Astrocyte (in vitro differentiated cells and primary cell): ENCODE data around the gene CXCL14. TPM values are rescaled to one million over a fixed set of nuclear protein-coding genes. Genes with fewer than 3 reads are reported as not detected.
A peak's percentile ranks its signal among the peaks of the same experiment; 100 is the strongest.

Experiments used
- DNase-seq: peaks from one replicate; pipeline ENCODE4 v3.0.0-alpha.2; 2010; ENCODE audit warnings: low read depth
- FAIRE-seq: peaks from 2 replicates; lab custom pipeline; 2011; peaks lifted over from hg19 to GRCh38; lab: Jason Lieb, UNC
- H2AFZ ChIP-seq: 2 replicates; pipeline ENCODE4 v1.6.0; 2012; ENCODE audit warnings: low read depth, low read length, inconsistent platforms
- H3K27ac ChIP-seq: 2 replicates; pipeline ENCODE4 v1.5.1; 2011; ENCODE audit warnings: low read depth, low read length, inconsistent platforms
- H3K27me3 ChIP-seq: 2 replicates; pipeline ENCODE4 v1.6.0; 2011; ENCODE audit warnings: low read length, inconsistent platforms; ENCODE audit not compliant: insufficient read depth
- H3K36me3 ChIP-seq: 2 replicates; pipeline ENCODE4 v1.5.1; 2011; ENCODE audit warnings: low read length, inconsistent platforms; ENCODE audit not compliant: insufficient read depth
- H3K4me1 ChIP-seq: 2 replicates; pipeline ENCODE4 v1.5.1; 2011; ENCODE audit warnings: low read length, inconsistent platforms; ENCODE audit not compliant: insufficient read depth
- H3K4me2 ChIP-seq: 2 replicates; pipeline ENCODE4 v1.6.0; 2012; ENCODE audit warnings: low read length, inconsistent platforms
- H3K4me3 ChIP-seq: 2 replicates; pipeline ENCODE4 v1.5.1; 2011; ENCODE audit warnings: low read depth, mild to moderate bottlenecking, low read length, inconsistent platforms; ENCODE audit not compliant: insufficient read depth
- H3K79me2 ChIP-seq: 2 replicates; pipeline ENCODE4 v1.6.0; 2012; ENCODE audit warnings: mild to moderate bottlenecking, low read length, inconsistent platforms; ENCODE audit not compliant: insufficient read depth
- H3K9ac ChIP-seq: 2 replicates; pipeline ENCODE4 v1.6.0; 2012; ENCODE audit warnings: mild to moderate bottlenecking, low read length, inconsistent platforms
- H3K9me3 ChIP-seq: 2 replicates; pipeline ENCODE4 v1.5.1; 2012; ENCODE audit warnings: low read depth, mild to moderate bottlenecking, low read length, inconsistent platforms; ENCODE audit not compliant: insufficient read depth
- H4K20me1 ChIP-seq: 2 replicates; pipeline ENCODE4 v1.6.0; 2012; ENCODE audit warnings: low read length, inconsistent platforms; ENCODE audit not compliant: insufficient read depth
- H3K27ac Mint-ChIP-seq: one replicate; pipeline ENCODE4 v1.8.0; 2021; ENCODE audit warnings: mild to moderate bottlenecking, mixed read lengths; ENCODE audit not compliant: unreplicated experiment
- H3K27me3 Mint-ChIP-seq: one replicate; pipeline ENCODE4 v1.8.0; 2021; ENCODE audit warnings: low read depth, mixed read lengths; ENCODE audit not compliant: unreplicated experiment
- H3K36me3 Mint-ChIP-seq: one replicate; pipeline ENCODE4 v1.8.0; 2021; ENCODE audit warnings: low read depth, mixed read lengths; ENCODE audit not compliant: unreplicated experiment
- H3K4me1 Mint-ChIP-seq: one replicate; pipeline ENCODE4 v1.8.0; 2021; ENCODE audit warnings: low read depth, mixed read lengths; ENCODE audit not compliant: unreplicated experiment
- H3K4me3 Mint-ChIP-seq: one replicate; pipeline ENCODE4 v1.8.0; 2021; ENCODE audit warnings: mild to moderate bottlenecking, moderate library complexity, mixed read lengths; ENCODE audit not compliant: unreplicated experiment
- H3K9me3 Mint-ChIP-seq: one replicate; pipeline ENCODE4 v1.8.0; 2021; ENCODE audit warnings: mild to moderate bottlenecking, mixed read lengths; ENCODE audit not compliant: unreplicated experiment
- CTCF ChIP-seq: IDR thresholded peaks from 2 replicates; pipeline ENCODE4 v1.5.1; 2011; ENCODE audit warnings: low read depth, mild to moderate bottlenecking, inconsistent platforms, low read length, moderate library complexity; ENCODE audit not compliant: insufficient read depth
- EZH2 ChIP-seq: IDR thresholded peaks from 2 replicates; pipeline ENCODE4 v1.6.1; 2012; ENCODE audit warnings: mild to moderate bottlenecking, low read length, inconsistent platforms; ENCODE audit not compliant: insufficient read depth
- total RNA-seq: library from RNA; stranded (reverse); gene quantifications from 2 replicates; pipeline ENCODE4 v1.2.1, GENCODE V29; 2021

CXCL14 gene
- total RNA-seq, 1 donor from 2014 or later, result 1.0 TPM

- Histone ChIP-seq H3K27ac (no peak overlapping the region), H2AFZ (no peak overlapping the region), H3K4me1 (no peaks in the 10 kb centered on the region), H3K9ac (no peak overlapping the region), H3K4me3 (no peak overlapping the region), H3K9me3 (peaks cover 3% of the 10 kb centered on the region), H4K20me1 (no peaks in the 10 kb centered on the region), H3K4me2 (no peak overlapping the region), H3K36me3 (no peaks in the 10 kb centered on the region), H3K79me2 (no peaks in the 10 kb centered on the region), H3K27me3 (peaks cover 89% of the 10 kb centered on the region)
- no peak for FAIRE-seq
- TF ChIP-seq CTCF, result no peak
- TF ChIP-seq EZH2, result no peak
- no peak overlapping the region for H3K4me3 Mint-ChIP-seq
- peaks cover 19% of the 10 kb centered on the region for H3K9me3 Mint-ChIP-seq
- H3K27ac Mint-ChIP-seq, result no peak overlapping the region
- H3K36me3 Mint-ChIP-seq, result peaks cover 3% of the 10 kb centered on the region
- H3K27me3 Mint-ChIP-seq, result peaks cover 86% of the 10 kb centered on the region
- no peaks in the 10 kb centered on the region for H3K4me1 Mint-ChIP-seq
- no peak for DNase-seq
Observed at GRCh38 chr5:135537271-135537670, 41.5 kb downstream of the CXCL14 start.

DNA sequence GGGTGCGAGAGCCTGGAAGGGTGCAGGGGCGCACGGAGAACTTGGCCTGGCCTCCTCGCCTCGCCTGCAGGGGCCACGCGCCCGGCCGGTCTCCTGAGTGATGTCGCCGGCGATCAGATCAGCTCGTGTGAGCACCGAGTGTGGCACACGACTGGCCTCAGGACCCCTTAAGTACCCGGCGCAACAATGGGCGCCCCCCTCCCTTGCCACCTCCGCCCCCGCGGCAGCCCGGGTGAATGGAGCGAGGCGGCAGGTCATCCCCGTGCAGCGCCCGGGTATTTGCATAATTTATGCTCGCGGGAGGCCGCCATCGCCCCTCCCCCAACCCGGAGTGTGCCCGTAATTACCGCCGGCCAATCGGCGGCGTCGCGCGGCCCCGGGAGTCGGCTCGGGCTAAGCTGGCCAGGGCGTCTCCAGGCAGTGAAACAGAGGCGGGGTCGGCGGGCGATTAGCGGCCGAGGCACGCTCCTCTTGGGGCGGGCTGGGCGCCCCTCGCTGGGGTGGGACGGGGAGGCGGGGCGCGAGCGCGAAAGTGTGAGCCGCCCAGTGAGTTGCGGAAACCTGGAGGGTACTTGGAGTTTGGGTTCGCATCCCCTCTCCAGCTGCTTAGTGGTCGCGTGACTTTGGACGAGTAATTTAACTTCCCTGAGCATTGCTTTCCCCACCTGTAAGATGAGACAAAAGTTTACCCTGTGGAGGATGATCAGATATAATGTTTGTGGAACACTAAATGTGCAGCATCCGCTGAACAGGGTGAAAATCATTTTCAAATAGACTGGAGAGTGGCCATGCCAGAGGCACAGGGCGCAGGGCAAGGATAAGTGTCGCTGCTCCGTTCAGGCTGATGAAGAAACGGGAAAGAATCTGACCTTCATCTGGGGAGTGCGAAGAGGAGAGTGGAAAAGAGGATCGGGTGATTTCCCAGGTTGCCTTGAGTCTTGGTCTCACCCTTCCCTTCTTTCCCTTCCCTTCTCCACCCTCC is 42.7 kb downstream of the CXCL14 start, which contains the start of gene NEUROG1:
Gene NEUROG1, minus strand, starts transcription at position 145 of the 982 bp plus-strand sequence. CDS start 274 bp downstream, outside the sequence.
- Histone ChIP-seq H3K4me3 (no peak within 1 kb of the TSS), H3K27me3 (peaks cover 83% of the 10 kb centered on the region), H3K79me2 (no peaks in the 10 kb centered on the region), H3K9ac (no peak within 1 kb of the TSS), H4K20me1 (no peaks in the 10 kb centered on the region), H2AFZ (peak within 1 kb of the TSS; percentile 34), H3K27ac (no peak within 1 kb of the TSS), H3K4me2 (peak within 1 kb of the TSS; percentile 15), H3K9me3 (peaks cover 3% of the 10 kb centered on the region), H3K4me1 (no peaks in the 10 kb centered on the region), H3K36me3 (no peaks in the 10 kb centered on the region)
- TF ChIP-seq CTCF, result no peak
- peak; percentile 84 for TF ChIP-seq EZH2
- no peak for FAIRE-seq
- Mint-ChIP-seq H3K36me3 (peaks cover 3% of the 10 kb centered on the region), H3K9me3 (peaks cover 19% of the 10 kb centered on the region), H3K27me3 (peaks cover 86% of the 10 kb centered on the region), H3K27ac (no peak within 1 kb of the TSS), H3K4me1 (no peaks in the 10 kb centered on the region), H3K4me3 (no peak within 1 kb of the TSS)
- DNase-seq, result no peak

GRCh38 chr5:135535420-135535819 is 43.4 kb downstream of the CXCL14 start:
- no peaks in the 10 kb centered on the region for H3K4me1 Mint-ChIP-seq
- H3K9ac ChIP-seq, result no peak overlapping the region
- H3K4me3 Mint-ChIP-seq, result no peak overlapping the region
- no peaks in the 10 kb centered on the region for H3K4me1 ChIP-seq
- FAIRE-seq (no peak), DNase-seq (no peak)
- H3K36me3 ChIP-seq, result no peaks in the 10 kb centered on the region
- H3K79me2 ChIP-seq, result no peaks in the 10 kb centered on the region
- peak; percentile 82 for TF ChIP-seq EZH2
- TF ChIP-seq CTCF, result no peak
- peaks cover 79% of the 10 kb centered on the region for H3K27me3 ChIP-seq
- peak overlapping the region; percentile 15 for H3K4me2 ChIP-seq
- no peak overlapping the region for H3K4me3 ChIP-seq
- H3K27ac ChIP-seq, result no peak overlapping the region
- no peak overlapping the region for H3K27ac Mint-ChIP-seq
- peaks cover 87% of the 10 kb centered on the region for H3K27me3 Mint-ChIP-seq
- H2AFZ ChIP-seq, result peak overlapping the region; percentile 34
- H3K9me3 ChIP-seq, result peaks cover 3% of the 10 kb centered on the region
- H3K9me3 Mint-ChIP-seq, result peaks cover 19% of the 10 kb centered on the region
- no peaks in the 10 kb centered on the region for H4K20me1 ChIP-seq
- peaks cover 3% of the 10 kb centered on the region for H3K36me3 Mint-ChIP-seq
